Activated CD4-positive, CD25-positive, alpha-beta regulatory T cell treated with anti-CD3 and anti-CD28 coated beads, Interleukin-2, amount 50 U/mL, for 24 hours (primary cell): Measurements from ENCODE around the gene SAV1.
"Not testable (repeated sequence)": the region's sequence is repeated elsewhere in the genome, so short reads cannot be mapped to it uniquely, and the experiment has no call there.

Experiments used
- ATAC-seq, 2 donors: fragments of 150-1000 bp; cut with Tn5 transposase; one replicate each; pipeline ENCODE4 v1.10.0; 2021; ENCODE audit warnings: mild to moderate bottlenecking in 1 of 2, moderate library complexity in 1 of 2

Gene SAV1

DNA sequence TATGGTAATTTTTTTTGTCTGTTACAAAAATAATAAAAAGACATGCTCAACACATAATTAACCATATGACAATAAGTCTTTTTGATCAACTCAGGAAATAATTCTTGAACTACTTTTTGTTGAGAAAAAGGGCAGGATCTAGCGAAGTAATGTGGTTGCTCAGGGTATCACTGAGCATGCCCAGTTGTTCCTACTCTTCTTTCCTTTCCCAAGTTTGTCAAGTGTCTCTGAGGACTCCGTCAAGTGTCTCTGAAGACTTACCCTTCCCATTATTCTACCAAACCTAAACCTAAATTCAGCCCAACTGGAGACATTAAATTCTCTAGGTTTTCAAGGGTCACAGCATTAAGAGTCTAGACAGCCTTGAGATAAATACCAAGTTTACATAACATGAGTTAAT lies 3.5 kb downstream of the SAV1 start:
- not testable (repeated sequence) for ATAC-seq

GRCh38 chr14:50659327-50659974 lies 8.7 kb downstream of the SAV1 start:
- ATAC-seq, result no peak

- ATAC-seq, result no peak
Observed at GRCh38 chr14:50658203-50658602, 9.9 kb downstream of the SAV1 start.

- no peak for ATAC-seq
Observed at GRCh38 chr14:50657753-50658152, 10.4 kb downstream of the SAV1 start.

- no peak for ATAC-seq
Observed at GRCh38 chr14:50656776-50657175, 11.3 kb downstream of the SAV1 start.

- no peak for ATAC-seq
Observed at GRCh38 chr14:50649691-50650090, 18.4 kb downstream of the SAV1 start.

- ATAC-seq, result no peak
Observed at GRCh38 chr14:50647753-50648152, 20.4 kb downstream of the SAV1 start.

DNA sequence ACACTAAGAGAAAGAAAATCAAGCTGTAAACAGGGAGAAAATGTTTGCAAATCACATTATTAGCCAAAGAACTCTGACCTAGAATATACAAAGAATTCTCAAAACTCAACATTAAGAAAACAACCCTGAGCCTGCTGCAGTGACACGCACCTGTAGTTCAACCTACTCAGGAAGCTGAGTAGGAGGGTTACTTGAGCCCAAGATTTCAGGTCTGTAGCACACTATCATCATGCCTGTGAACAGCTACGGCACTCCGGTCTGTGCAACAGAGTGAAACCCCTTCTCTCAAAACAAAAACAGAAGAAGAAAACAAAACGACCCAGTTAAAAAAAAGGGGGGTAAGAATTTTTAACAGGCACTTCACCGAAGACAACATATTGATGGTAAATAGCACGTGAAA lies 20.8 kb downstream of the SAV1 start:
- ATAC-seq, result no peak

GRCh38 chr14:50635141-50635540 lies 33.0 kb downstream of the SAV1 start:
- no peak for ATAC-seq

DNA sequence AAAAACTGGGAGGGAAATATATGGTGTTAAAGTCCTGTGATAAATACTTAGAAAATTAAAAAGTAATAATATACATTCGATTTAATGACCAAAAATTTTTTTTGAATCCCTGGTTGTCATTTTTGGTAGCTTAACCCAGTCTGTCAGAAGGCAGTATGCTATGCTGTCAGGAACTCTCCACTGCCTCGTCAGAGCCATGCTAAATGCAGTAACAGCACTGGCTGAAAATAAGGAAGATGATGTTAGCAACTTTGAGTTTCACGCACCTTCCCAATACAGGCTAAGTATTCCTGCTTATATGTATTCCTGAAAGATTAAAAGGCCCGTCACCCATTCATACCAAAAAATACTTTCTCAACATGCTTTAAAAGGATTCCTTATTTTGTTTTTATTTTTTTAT lies 34.2 kb downstream of the SAV1 start:
- no peak for ATAC-seq

DNA sequence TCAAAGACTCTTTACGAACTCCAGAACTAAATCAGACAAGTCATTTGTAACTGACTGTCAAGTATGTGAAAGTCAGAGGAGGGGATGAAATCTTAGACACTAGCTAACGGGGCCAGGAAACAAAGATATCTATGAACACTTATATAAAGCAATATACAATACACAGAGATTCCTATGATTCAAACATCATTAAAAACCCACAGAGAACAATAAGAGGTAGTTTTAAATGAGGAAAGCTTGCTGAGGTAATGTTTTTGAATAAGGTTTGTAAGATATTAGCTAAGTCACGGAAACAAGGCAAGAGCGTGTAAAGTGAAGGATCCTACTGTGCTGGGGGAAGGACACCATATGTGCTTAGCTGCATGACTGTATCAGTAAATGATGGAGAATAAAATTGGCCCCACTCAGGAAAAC lies 36.7 kb downstream of the SAV1 start:
- no peak for ATAC-seq

DNA sequence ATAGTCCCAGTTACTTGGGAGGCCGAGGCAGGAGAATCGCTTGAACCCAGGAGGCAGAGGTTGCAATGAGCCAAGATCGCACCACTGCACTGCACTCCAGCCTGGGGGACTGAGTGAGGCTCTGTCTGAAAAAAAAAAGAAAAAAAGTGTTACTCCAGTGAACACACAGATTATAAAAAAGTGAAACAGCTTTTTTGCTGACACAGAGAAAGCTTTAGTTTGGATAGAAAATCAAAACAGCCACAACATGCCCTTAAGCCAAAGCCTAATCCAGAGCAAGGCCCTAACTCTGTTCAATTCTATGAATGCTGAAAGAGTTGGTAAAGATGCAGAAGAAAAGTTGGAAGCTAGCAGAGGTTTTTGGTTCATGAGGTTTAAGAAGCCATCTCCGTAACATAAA lies 43.2 kb downstream of the SAV1 start:
- not testable (repeated sequence) for ATAC-seq

- ATAC-seq, result peak in 1 of 2 donors; percentile 24
Observed at GRCh38 chr14:50624447-50624846, 43.7 kb downstream of the SAV1 start.

- ATAC-seq, result no peak
Observed at GRCh38 chr14:50622978-50623377, 45.1 kb downstream of the SAV1 start.

DNA sequence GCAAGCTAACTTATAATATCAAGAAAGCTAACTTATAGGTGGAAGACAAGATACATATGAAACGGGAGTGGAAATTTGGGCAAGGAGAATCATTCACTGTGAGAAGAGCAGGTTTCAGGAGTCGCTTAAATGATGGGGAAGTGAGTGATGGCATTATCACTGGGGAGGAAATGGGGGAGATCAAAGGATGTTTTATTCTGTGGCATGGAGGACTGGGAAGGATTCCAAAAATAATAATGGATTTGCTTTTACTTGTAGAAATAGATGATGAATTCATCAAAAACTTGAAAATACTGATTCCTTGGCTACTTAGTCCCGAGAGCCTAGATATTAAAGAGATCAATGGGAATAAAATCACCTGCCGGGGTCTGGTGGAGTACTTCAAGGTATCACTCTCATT lies 47.8 kb downstream of the SAV1 start:
- ATAC-seq, result no peak

DNA sequence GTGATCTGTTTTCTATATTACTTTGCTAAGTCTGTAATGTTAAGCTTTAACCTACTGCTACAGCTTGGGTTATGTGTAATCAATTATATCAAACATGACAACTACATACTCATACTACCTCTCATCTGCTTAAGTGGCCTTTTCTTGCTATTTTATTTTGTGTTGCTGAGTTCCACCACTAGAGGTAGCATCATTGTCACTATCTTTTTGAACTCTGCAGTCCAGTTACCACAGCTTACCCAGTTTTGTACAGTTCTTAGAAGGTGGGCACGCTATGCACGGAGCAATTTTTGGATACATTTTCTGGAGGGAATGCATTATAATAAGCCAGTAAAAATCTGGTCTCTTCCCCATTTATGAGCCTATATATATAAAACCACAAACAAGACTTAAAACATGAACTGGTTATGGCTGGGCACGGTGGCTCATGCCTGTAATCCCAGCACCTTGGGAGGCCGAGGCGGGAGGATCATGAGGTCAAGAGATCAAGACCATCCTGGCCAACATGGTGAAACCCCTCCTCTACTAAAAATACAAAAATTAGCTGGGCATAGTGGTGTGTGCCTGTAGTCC lies 48.5 kb downstream of the SAV1 start:
- ATAC-seq, result peak in 1 of 2 donors; percentile 21

- no peak for ATAC-seq
Observed at GRCh38 chr14:50616275-50616674, 51.8 kb downstream of the SAV1 start.

GRCh38 chr14:50615552-50615951 lies 52.6 kb downstream of the SAV1 start:
- ATAC-seq, result no peak

DNA sequence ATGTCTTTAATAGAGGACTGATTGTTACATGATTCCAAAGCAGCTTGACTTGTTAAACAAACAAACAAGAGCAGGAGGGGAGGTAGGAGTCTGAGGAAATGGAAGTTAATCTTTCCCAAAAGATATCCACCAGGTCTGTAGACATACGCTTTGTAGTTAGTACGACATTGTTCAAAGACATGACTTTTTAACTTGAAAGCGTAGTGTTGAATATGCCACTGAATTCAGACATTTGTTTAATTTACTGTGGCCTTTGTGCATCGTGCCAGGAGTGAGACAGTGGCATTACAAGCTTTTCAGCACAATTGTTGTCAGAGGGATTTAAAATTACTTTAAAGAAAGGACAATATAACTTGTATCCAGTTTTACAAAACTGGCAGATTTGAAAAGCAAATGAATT lies 53.0 kb downstream of the SAV1 start:
- ATAC-seq, result no peak

DNA sequence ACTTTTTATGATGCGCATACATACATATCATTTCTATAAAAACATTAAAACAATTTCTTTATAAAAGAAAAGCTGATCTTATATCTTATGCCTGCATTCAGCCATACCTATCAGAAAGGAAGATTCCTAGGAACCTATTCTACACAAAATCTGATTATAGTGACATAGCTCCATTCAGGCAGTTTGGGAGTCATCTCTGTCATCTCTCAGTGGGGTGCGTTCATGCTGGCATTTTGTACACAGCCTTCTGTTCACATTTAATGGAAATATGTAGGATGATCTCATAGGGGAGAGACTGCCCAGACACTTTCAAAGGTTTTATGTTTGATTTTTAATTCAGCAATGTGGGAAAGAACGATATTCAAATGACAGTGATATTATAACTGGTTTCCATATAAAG lies 55.3 kb downstream of the SAV1 start:
- no peak for ATAC-seq

DNA sequence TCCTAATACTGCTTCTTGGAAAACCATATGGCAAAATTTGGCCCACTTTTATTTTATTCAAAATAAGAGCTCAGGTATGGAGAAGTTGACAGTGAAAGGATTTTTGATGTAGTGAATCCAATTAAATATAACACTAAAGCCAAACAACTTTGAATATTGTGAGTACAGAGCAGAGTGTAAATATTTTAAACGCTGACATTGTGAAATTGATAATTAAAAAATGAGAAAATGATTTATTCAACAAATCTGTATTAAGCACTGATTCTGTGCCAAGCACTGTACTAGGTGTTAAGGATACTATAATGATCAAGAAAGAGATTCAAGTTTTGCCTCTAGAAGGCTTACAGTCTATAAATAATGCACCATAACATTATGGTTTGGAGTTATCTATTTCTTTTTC lies 57.6 kb downstream of the SAV1 start:
- ATAC-seq, result no peak

- ATAC-seq, result no peak
Observed at GRCh38 chr14:50608302-50608851, 59.7 kb downstream of the SAV1 start.

- no peak for ATAC-seq
Observed at GRCh38 chr14:50607761-50608160, 60.3 kb downstream of the SAV1 start.

- no peak for ATAC-seq
Observed at GRCh38 chr14:50607181-50607580, 60.9 kb downstream of the SAV1 start.

- ATAC-seq, result no peak
Observed at GRCh38 chr14:50606468-50606867, 61.6 kb downstream of the SAV1 start.
